Lower lobe of right lung (tissue), 2 donors: Measurements from ENCODE around the gene SNCB. TPM values are rescaled to one million over a fixed set of nuclear protein-coding genes. Genes with fewer than 3 reads are reported as not detected.

ENCODE experiments used
- ATAC-seq, 2 donors: fragments of 200-7000 bp; cut with Tn5 transposase; one replicate each; pipeline ENCODE4 v1.9.1; 2020 to 2022; ENCODE audit warnings: mild to moderate bottlenecking in 2 of 2, moderate library complexity in 2 of 2
- DNase-seq: peaks from one replicate; pipeline ENCODE4 v3.0.0-alpha.2; 2020
- H3K27ac ChIP-seq: fragments of 200-600 bp; one replicate; pipeline ENCODE4 v1.8.0; 2022
- H3K27me3 ChIP-seq: fragments of 200-600 bp; one replicate; pipeline ENCODE4 v1.8.0; 2022; ENCODE audit warnings: low read depth
- H3K36me3 ChIP-seq: fragments of 200-600 bp; one replicate; pipeline ENCODE4 v1.8.0; 2022; ENCODE audit warnings: mild to moderate bottlenecking
- H3K4me1 ChIP-seq: fragments of 200-600 bp; one replicate; pipeline ENCODE4 v1.8.0; 2022
- H3K4me3 ChIP-seq: fragments of 200-600 bp; one replicate; pipeline ENCODE4 v1.8.0; 2022; ENCODE audit warnings: mild to moderate bottlenecking
- H3K9me3 ChIP-seq: fragments of 200-600 bp; one replicate; pipeline ENCODE4 v1.8.0; 2022
- CTCF ChIP-seq: fragments of 200-600 bp; IDR thresholded peaks from one replicate; pipeline ENCODE4 v1.8.0; 2022; ENCODE audit warnings: antibody characterized with exemption, mild to moderate bottlenecking
- intact Hi-C: fragments of 100-400 bp; cut with DNase I; formaldehyde crosslinking; loops from one replicate; pipeline ENCODE4 v1.11.0; 2022
- total RNA-seq: library from RNA; stranded (reverse); fragmentation: NEBNext Ultra II Directional; extraction: Animal tissue kit (Norgen Biotek cat#: 25700); gene quantifications from one replicate; pipeline ENCODE4 v1.2.1, GENCODE V29; 2021
- donor health status: DM: no; HTN: yes; CAD: no; lungs with severe emphysema.

Gene SNCB
- total RNA-seq, 1 donor from 2014 or later: not detected

GRCh38 chr5:176653401-176654385 is 23.4 kb upstream of the SNCB start:
- no peak for DNase-seq
- no peak for TF ChIP-seq CTCF
- no peaks in the 10 kb centered on the region for H3K9me3 ChIP-seq
- H3K36me3 ChIP-seq: peaks cover 44% of the 10 kb centered on the region
- no peak overlapping the region for H3K27ac ChIP-seq
- H3K4me3 ChIP-seq: no peak overlapping the region
- intact Hi-C loops: no loop called here
- no peak for ATAC-seq
- H3K27me3 ChIP-seq: no peaks in the 10 kb centered on the region
- H3K4me1 ChIP-seq: peaks cover 14% of the 10 kb centered on the region

GRCh38 chr5:176652136-176652535 is 21.8 kb upstream of the SNCB start:
- Histone ChIP-seq H3K27me3 (no peaks in the 10 kb centered on the region), H3K9me3 (no peaks in the 10 kb centered on the region), H3K4me1 (peaks cover 16% of the 10 kb centered on the region), H3K36me3 (peaks cover 36% of the 10 kb centered on the region), H3K27ac (no peak overlapping the region), H3K4me3 (no peak overlapping the region)
- ATAC-seq: no peak
- no peak for TF ChIP-seq CTCF
- DNase-seq: no peak
- intact Hi-C loops: no loop called here

GRCh38 chr5:176651472-176651980 is 21.2 kb upstream of the SNCB start:
- Histone ChIP-seq H3K36me3 (peaks cover 30% of the 10 kb centered on the region), H3K27ac (no peak overlapping the region), H3K4me3 (no peak overlapping the region), H3K9me3 (no peaks in the 10 kb centered on the region), H3K4me1 (peaks cover 20% of the 10 kb centered on the region), H3K27me3 (no peaks in the 10 kb centered on the region)
- no peak for ATAC-seq
- DNase-seq: no peak
- no peak for TF ChIP-seq CTCF
- intact Hi-C loops: no loop called here

GRCh38 chr5:176650354-176650884 is 20.1 kb upstream of the SNCB start:
- TF ChIP-seq CTCF: no peak
- intact Hi-C loops: no loop called here
- H3K27me3 ChIP-seq: no peaks in the 10 kb centered on the region
- ATAC-seq (no peak), DNase-seq (no peak)
- no peak overlapping the region for H3K4me3 ChIP-seq
- H3K27ac ChIP-seq: no peak overlapping the region
- peaks cover 21% of the 10 kb centered on the region for H3K4me1 ChIP-seq
- peaks cover 24% of the 10 kb centered on the region for H3K36me3 ChIP-seq
- H3K9me3 ChIP-seq: no peaks in the 10 kb centered on the region

- no peak for ATAC-seq
These were observed 18.3 kb upstream of the SNCB start for GRCh38 chr5:176648474-176649194.

More at GRCh38 chr5:176648474-176649194, 18.3 kb upstream of the SNCB start:
- Histone ChIP-seq H3K27ac (peak overlapping the region; percentile 82), H3K9me3 (no peaks in the 10 kb centered on the region), H3K4me1 (peaks cover 21% of the 10 kb centered on the region), H3K4me3 (peak overlapping the region; percentile 81), H3K36me3 (peaks cover 9% of the 10 kb centered on the region), H3K27me3 (no peaks in the 10 kb centered on the region)
- DNase-seq: no peak
- TF ChIP-seq CTCF: no peak
- intact Hi-C loops: no loop called here
